ENCODE results near the gene ELL. TPM values are rescaled to one million over a fixed set of nuclear protein-coding genes. Genes with fewer than 3 reads are reported as not detected.

ELL gene
- total RNA-seq, 1 experiment from 2014 or later: 21.0 TPM

DNA sequence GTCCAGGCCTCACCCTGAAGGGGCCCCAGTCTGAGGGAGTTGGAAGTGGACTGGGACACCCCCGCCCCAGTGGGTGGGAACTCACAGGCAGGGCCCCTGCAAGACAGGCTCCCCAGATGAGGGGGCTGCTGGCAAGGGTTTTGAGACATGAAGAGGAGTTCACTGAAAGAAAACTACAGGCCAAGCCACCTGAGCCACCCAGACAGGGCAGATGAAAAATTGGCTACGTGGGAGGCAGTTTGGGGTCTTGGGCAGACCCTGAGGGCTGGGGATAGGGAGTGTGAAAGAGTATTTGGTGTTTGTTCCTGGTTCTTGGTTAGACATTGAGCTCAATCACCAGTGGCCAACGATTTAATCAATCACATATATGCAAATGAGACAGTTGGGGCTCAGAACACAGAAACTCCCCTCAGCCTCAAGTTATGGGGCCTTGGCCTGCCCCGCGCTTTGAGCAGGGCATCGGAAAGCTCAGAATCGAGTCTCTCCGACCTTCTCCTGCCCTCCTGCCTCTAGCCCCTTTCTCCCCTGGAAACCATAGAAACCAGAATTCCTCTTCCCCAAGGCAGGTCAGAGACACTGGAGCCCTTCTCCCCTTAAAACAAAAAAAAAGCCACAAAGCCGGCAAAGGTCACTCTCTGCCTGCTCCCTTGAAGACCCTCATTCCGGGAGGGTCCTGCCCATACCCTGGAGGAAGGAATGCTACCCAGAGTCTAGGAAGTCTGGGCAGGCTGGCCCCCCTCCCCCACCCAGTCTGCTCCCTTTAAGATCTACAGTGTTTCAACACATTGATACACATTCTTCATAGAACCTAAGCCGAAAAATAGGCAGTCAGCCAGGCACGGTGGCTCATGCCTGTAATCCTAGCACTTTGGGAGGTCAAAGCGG is 82.6 kb downstream of the ELL start:
- TF ChIP-seq EZH2phosphoT487 (IDR thresholded peaks at IDR 0.05; ENCODE audit: borderline replicate concordance, low read length) (no peak), EZH2 (IDR thresholded peaks at IDR 0.05; ENCODE audit: low read length, unreplicated experiment) (no peak)
- TF ChIP-seq, protein P1, sequence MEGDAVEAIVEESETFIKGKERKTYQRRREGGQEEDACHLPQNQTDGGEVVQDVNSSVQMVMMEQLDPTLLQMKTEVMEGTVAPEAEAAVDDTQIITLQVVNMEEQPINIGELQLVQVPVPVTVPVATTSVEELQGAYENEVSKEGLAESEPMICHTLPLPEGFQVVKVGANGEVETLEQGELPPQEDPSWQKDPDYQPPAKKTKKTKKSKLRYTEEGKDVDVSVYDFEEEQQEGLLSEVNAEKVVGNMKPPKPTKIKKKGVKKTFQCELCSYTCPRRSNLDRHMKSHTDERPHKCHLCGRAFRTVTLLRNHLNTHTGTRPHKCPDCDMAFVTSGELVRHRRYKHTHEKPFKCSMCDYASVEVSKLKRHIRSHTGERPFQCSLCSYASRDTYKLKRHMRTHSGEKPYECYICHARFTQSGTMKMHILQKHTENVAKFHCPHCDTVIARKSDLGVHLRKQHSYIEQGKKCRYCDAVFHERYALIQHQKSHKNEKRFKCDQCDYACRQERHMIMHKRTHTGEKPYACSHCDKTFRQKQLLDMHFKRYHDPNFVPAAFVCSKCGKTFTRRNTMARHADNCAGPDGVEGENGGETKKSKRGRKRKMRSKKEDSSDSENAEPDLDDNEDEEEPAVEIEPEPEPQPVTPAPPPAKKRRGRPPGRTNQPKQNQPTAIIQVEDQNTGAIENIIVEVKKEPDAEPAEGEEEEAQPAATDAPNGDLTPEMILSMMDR (conservative IDR thresholded peaks at IDR 0.05; ENCODE audit: low read depth, low read length): no peak
- no peaks in the 10 kb centered on the region for H3K27me3 ChIP-seq (ENCODE audit: low read length)
- peaks cover 3% of the 10 kb centered on the region; the same call in 1 of the 2 replicates for H3K36me3 ChIP-seq (ENCODE audit: low read depth, low read length)
- POLR2A ChIA-PET (ENCODE audit: unreplicated experiment): no interaction called here
- H3F3A ChIP-seq (ENCODE audit: low read length, unreplicated experiment): no peaks in the 10 kb centered on the region
- H3K9me3 ChIP-seq (ENCODE audit: low read length): no peaks in the 10 kb centered on the region
- no peaks in the 10 kb centered on the region for H3K9me2 ChIP-seq (replicated peaks; ENCODE audit: low read length)
- H3K9ac ChIP-seq (ENCODE audit: low read length): no peak overlapping the region
- ATAC-seq (no peak), DNase-seq (peak; percentile 50)
- intact Hi-C loops (cut with micrococcal nuclease): no loop called here
- H3K4me1 ChIP-seq (ENCODE audit: insufficient read depth, low read length): no peaks in the 10 kb centered on the region
- no peak overlapping the region for H2AFZ ChIP-seq (ENCODE audit: low read length)
- no peak overlapping the region for H3K4me3 ChIP-seq (ENCODE audit: low read length)
- H3K27ac ChIP-seq (ENCODE audit: low read length): no peak overlapping the region
- CTCF ChIA-PET: no interaction called here
- H4K20me1 ChIP-seq (ENCODE audit: low read length): no peaks in the 10 kb centered on the region
- H3K4me2 ChIP-seq (ENCODE audit: low read length): no peak overlapping the region
- H3K79me2 ChIP-seq (ENCODE audit: low read length): no peaks in the 10 kb centered on the region
- no TSS peak for BruUV-seq (replicated peaks)

DNA sequence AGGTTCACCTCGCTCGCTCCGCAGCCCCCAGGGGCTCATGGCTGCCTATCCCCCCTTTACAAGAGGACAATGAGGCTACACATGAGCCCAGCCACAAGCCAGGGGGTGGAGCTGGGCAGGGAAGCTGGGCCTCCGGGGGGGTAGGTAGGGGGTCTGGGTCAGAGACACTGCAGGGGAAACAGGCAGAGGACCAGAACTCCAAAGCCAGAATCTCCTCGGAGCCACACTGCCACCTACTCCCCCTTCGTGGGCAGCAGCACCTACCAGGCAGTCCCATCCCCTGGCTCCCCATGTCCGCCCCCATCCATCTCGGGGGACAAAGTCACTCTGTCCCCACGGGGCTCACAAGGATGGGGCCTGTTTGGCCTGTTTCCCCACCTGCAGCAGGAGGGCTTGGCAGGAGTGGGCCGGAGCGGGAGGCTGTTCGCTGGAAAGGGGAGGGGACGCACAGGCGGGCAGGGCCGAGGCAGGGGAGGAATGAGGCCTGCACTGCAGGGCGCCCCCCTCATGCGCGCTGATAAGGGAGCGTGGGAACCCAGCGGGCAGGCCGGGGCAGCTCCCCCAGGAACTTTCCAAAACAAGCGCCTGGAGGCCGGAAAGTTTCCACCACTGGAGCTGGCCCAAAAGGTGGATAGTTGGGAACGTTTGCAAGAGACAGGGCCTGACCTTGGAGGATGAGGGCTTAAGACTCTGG is 83.4 kb downstream of the ELL start:
- ATAC-seq (no peak), DNase-seq (no peak)
- no peak overlapping the region for H2AFZ ChIP-seq (ENCODE audit: low read length)
- H3K9ac ChIP-seq (ENCODE audit: low read length): no peak overlapping the region
- TF ChIP-seq, protein P1 (conservative IDR thresholded peaks at IDR 0.05; ENCODE audit: low read depth, low read length): no peak
- TF ChIP-seq EZH2 (IDR thresholded peaks at IDR 0.05; ENCODE audit: low read length, unreplicated experiment): no peak
- TF ChIP-seq EZH2phosphoT487 (IDR thresholded peaks at IDR 0.05; ENCODE audit: borderline replicate concordance, low read length): no peak
- H3K27ac ChIP-seq (ENCODE audit: low read length): no peak overlapping the region
- H3K4me2 ChIP-seq (ENCODE audit: low read length): 0 out of 2 replicates have a peak overlapping the region, but pooled peaks have one; percentile 89
- H3K4me1 ChIP-seq (ENCODE audit: insufficient read depth, low read length): no peaks in the 10 kb centered on the region
- no TSS peak for BruUV-seq (replicated peaks)
- H3K79me2 ChIP-seq (ENCODE audit: low read length): no peaks in the 10 kb centered on the region
- H4K20me1 ChIP-seq (ENCODE audit: low read length): no peaks in the 10 kb centered on the region
- ChIA-PET CTCF (no interaction called here), POLR2A (ENCODE audit: unreplicated experiment) (no interaction called here)
- no peaks in the 10 kb centered on the region for H3K27me3 ChIP-seq (ENCODE audit: low read length)
- intact Hi-C loops (cut with micrococcal nuclease): no loop called here
- H3F3A ChIP-seq (ENCODE audit: low read length, unreplicated experiment): no peaks in the 10 kb centered on the region
- H3K9me3 ChIP-seq (ENCODE audit: low read length): no peaks in the 10 kb centered on the region
- no peaks in the 10 kb centered on the region for H3K9me2 ChIP-seq (replicated peaks; ENCODE audit: low read length)
- peaks cover 3% of the 10 kb centered on the region; the same call in 1 of the 2 replicates for H3K36me3 ChIP-seq (ENCODE audit: low read depth, low read length)
- peak overlapping the region; percentile 64; the same call in 1 of the 2 replicates for H3K4me3 ChIP-seq (ENCODE audit: low read length)

Measured in PC-3 (cell line).